Measurements from ENCODE around the gene FAM53B.

FAM53B gene

DNA sequence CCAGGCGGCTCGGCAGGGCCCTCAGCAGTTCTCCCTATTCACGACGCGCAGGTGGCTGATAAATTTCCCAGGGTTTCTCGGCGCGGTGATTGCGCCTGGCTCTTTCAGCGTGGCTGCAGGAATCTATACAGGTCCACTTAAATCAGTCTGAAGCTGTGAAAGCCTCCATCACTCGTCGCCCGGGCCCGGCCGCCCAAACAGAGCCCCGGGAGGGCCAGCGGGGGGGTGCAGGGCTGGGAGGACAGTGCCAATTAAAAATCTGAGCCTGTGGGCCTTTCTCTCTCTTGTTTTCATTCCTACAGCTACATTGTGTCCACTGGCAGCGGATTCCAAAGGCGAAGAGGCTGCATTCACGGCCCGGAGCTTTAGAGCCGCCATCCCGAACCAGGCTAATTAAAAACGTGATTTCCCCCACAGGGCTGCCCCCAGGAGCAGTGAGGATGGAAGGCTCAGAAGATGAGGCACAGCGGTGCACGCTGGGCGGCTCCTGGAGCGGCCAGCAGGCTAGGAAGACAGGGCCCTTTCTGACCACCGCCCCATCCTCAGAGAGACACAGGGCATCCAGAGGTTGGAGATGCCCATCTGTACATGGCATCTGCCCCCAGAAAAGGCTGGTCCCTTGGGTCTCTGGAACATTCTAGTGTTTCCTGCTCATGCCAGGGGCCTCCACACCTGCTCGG, 100.7 kb downstream of the FAM53B start:
- H3K4me3 ChIP-seq (ENCODE audit: insufficient read depth, low read depth, low read length, poor library complexity, severe bottlenecking), result no peak overlapping the region
- H3K36me3 ChIP-seq (ENCODE audit: control insufficient read depth, insufficient read depth, low read length), result peaks cover 6% of the 10 kb centered on the region
- no peaks in the 10 kb centered on the region for H3K9me3 ChIP-seq (ENCODE audit: control insufficient read depth, low read length)
- H3K27ac ChIP-seq (ENCODE audit: insufficient read depth, low read length, poor library complexity, severe bottlenecking), result peak overlapping the region; percentile 72
- DNase-seq, result no peak
- H3K27me3 ChIP-seq (replicated peaks; ENCODE audit: control insufficient read depth, insufficient read depth, low read length, poor library complexity, severe bottlenecking), result no peaks in the 10 kb centered on the region
- peaks cover 83% of the 10 kb centered on the region for H3K4me1 ChIP-seq (ENCODE audit: control insufficient read depth, insufficient read depth, low read length, poor library complexity, severe bottlenecking)

GRCh38 chr10:124642088-124642710, 102.0 kb downstream of the FAM53B start:
- no peak for DNase-seq
- H3K9me3 ChIP-seq (ENCODE audit: control insufficient read depth, low read length), result no peaks in the 10 kb centered on the region
- no peaks in the 10 kb centered on the region for H3K27me3 ChIP-seq (replicated peaks; ENCODE audit: control insufficient read depth, insufficient read depth, low read length, poor library complexity, severe bottlenecking)
- H3K36me3 ChIP-seq (ENCODE audit: control insufficient read depth, insufficient read depth, low read length), result peaks cover 6% of the 10 kb centered on the region
- peaks cover 77% of the 10 kb centered on the region for H3K4me1 ChIP-seq (ENCODE audit: control insufficient read depth, insufficient read depth, low read length, poor library complexity, severe bottlenecking)
- H3K4me3 ChIP-seq (ENCODE audit: insufficient read depth, low read depth, low read length, poor library complexity, severe bottlenecking), result no peak overlapping the region
- H3K27ac ChIP-seq (ENCODE audit: insufficient read depth, low read length, poor library complexity, severe bottlenecking), result peak overlapping the region; percentile 72

DNA sequence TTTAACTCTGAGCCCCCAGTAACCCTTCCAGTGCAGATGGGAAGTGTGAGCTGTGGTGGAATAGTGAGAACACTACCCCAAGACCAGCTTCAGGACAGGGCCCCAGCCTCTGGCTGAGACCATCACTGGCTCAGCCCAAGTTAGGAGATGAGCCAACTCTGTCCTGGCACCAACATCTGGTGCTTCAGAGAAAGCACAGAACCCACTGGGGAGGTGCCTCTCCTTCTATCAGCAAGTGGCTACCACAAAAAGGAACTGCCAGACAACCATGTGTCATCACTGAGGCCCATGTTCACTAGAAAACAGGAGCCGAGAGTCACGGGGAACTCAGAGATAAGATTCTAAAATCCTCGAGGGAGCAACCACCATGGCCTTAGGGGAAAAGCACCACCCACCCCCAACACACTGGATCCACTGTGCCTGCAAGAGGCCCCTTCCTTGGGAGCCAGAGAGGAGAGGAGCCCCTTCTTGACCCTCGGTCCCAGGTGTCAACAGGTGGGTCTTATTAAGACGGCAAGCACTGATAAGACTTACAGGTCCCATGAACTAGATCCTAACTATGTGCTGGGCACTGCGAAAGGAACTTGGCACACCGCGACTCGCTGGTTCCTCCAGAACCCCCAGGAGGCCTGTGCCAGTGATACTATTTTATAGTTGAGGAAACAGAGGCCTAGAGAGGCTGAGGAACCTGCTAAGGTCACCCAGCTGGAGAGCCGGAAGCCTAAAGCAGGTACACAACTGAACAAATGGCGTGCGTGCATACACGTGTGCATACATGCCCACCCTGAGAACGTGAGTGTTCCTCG, 102.7 kb downstream of the FAM53B start:
- Histone ChIP-seq H3K4me1 (ENCODE audit: control insufficient read depth, insufficient read depth, low read length, poor library complexity, severe bottlenecking) (peaks cover 77% of the 10 kb centered on the region), H3K27ac (ENCODE audit: insufficient read depth, low read length, poor library complexity, severe bottlenecking) (peak overlapping the region; percentile 72), H3K4me3 (ENCODE audit: insufficient read depth, low read depth, low read length, poor library complexity, severe bottlenecking) (no peak overlapping the region), H3K36me3 (ENCODE audit: control insufficient read depth, insufficient read depth, low read length) (peaks cover 6% of the 10 kb centered on the region), H3K27me3 (replicated peaks; ENCODE audit: control insufficient read depth, insufficient read depth, low read length, poor library complexity, severe bottlenecking) (no peaks in the 10 kb centered on the region), H3K9me3 (ENCODE audit: control insufficient read depth, low read length) (no peaks in the 10 kb centered on the region)
- peak in 1 of 3 donors; percentile 40 for DNase-seq

GRCh38 chr10:124640538-124641231, 103.5 kb downstream of the FAM53B start:
- H3K9me3 ChIP-seq (ENCODE audit: control insufficient read depth, low read length), result no peaks in the 10 kb centered on the region
- DNase-seq, result no peak
- H3K4me1 ChIP-seq (ENCODE audit: control insufficient read depth, insufficient read depth, low read length, poor library complexity, severe bottlenecking), result peaks cover 77% of the 10 kb centered on the region
- H3K27me3 ChIP-seq (replicated peaks; ENCODE audit: control insufficient read depth, insufficient read depth, low read length, poor library complexity, severe bottlenecking), result no peaks in the 10 kb centered on the region
- peak overlapping the region; percentile 72 for H3K27ac ChIP-seq (ENCODE audit: insufficient read depth, low read length, poor library complexity, severe bottlenecking)
- H3K36me3 ChIP-seq (ENCODE audit: control insufficient read depth, insufficient read depth, low read length), result peaks cover 6% of the 10 kb centered on the region
- no peak overlapping the region for H3K4me3 ChIP-seq (ENCODE audit: insufficient read depth, low read depth, low read length, poor library complexity, severe bottlenecking)

GRCh38 chr10:124640056-124640455, 104.1 kb downstream of the FAM53B start:
- H3K27ac ChIP-seq (ENCODE audit: insufficient read depth, low read length, poor library complexity, severe bottlenecking), result peak overlapping the region; percentile 72

DNA sequence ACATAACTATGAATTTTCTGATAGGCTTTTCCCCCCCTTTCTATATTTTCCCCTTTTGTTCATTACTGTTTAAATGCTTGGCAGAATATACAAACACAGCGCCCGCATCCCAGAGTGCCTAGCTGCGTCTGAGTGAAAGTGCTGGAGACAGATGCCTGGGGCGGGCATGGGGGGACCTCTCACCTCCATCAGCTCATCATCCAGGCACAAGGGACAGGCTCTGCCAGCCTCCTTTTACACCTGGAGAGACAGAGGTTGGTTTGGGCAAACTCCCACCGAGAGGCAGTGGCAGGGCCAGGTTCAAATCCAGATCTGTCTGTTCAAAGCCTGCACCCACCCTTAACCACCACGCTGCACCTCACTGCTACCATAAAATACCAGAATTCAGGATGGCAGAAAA, 104.5 kb downstream of the FAM53B start:
- Histone ChIP-seq H3K4me3 (ENCODE audit: insufficient read depth, low read depth, low read length, poor library complexity, severe bottlenecking) (no peak overlapping the region), H3K4me1 (ENCODE audit: control insufficient read depth, insufficient read depth, low read length, poor library complexity, severe bottlenecking) (peaks cover 70% of the 10 kb centered on the region), H3K36me3 (ENCODE audit: control insufficient read depth, insufficient read depth, low read length) (peaks cover 6% of the 10 kb centered on the region), H3K27ac (ENCODE audit: insufficient read depth, low read length, poor library complexity, severe bottlenecking) (peak overlapping the region; percentile 72), H3K27me3 (replicated peaks; ENCODE audit: control insufficient read depth, insufficient read depth, low read length, poor library complexity, severe bottlenecking) (no peaks in the 10 kb centered on the region), H3K9me3 (ENCODE audit: control insufficient read depth, low read length) (no peaks in the 10 kb centered on the region)
- no peak for DNase-seq

More at GRCh38 chr10:124640056-124640455, 104.1 kb downstream of the FAM53B start:
- H3K36me3 ChIP-seq (ENCODE audit: control insufficient read depth, insufficient read depth, low read length), result peaks cover 6% of the 10 kb centered on the region
- no peaks in the 10 kb centered on the region for H3K9me3 ChIP-seq (ENCODE audit: control insufficient read depth, low read length)
- H3K4me1 ChIP-seq (ENCODE audit: control insufficient read depth, insufficient read depth, low read length, poor library complexity, severe bottlenecking), result peaks cover 75% of the 10 kb centered on the region
- H3K4me3 ChIP-seq (ENCODE audit: insufficient read depth, low read depth, low read length, poor library complexity, severe bottlenecking), result no peak overlapping the region
- H3K27me3 ChIP-seq (replicated peaks; ENCODE audit: control insufficient read depth, insufficient read depth, low read length, poor library complexity, severe bottlenecking), result no peaks in the 10 kb centered on the region
- no peak for DNase-seq

GRCh38 chr10:124639206-124639605, 105.0 kb downstream of the FAM53B start:
- no peaks in the 10 kb centered on the region for H3K27me3 ChIP-seq (replicated peaks; ENCODE audit: control insufficient read depth, insufficient read depth, low read length, poor library complexity, severe bottlenecking)
- H3K4me1 ChIP-seq (ENCODE audit: control insufficient read depth, insufficient read depth, low read length, poor library complexity, severe bottlenecking), result peaks cover 66% of the 10 kb centered on the region
- no peak for DNase-seq
- H3K9me3 ChIP-seq (ENCODE audit: control insufficient read depth, low read length), result no peaks in the 10 kb centered on the region
- no peak overlapping the region for H3K4me3 ChIP-seq (ENCODE audit: insufficient read depth, low read depth, low read length, poor library complexity, severe bottlenecking)
- peaks cover 6% of the 10 kb centered on the region for H3K36me3 ChIP-seq (ENCODE audit: control insufficient read depth, insufficient read depth, low read length)
- H3K27ac ChIP-seq (ENCODE audit: insufficient read depth, low read length, poor library complexity, severe bottlenecking), result peak overlapping the region; percentile 72

- no peaks in the 10 kb centered on the region for H3K27me3 ChIP-seq (replicated peaks; ENCODE audit: control insufficient read depth, insufficient read depth, low read length, poor library complexity, severe bottlenecking)
- peaks cover 66% of the 10 kb centered on the region for H3K4me1 ChIP-seq (ENCODE audit: control insufficient read depth, insufficient read depth, low read length, poor library complexity, severe bottlenecking)
- H3K4me3 ChIP-seq (ENCODE audit: insufficient read depth, low read depth, low read length, poor library complexity, severe bottlenecking), result no peak overlapping the region
- no peak for DNase-seq
- peaks cover 6% of the 10 kb centered on the region for H3K36me3 ChIP-seq (ENCODE audit: control insufficient read depth, insufficient read depth, low read length)
- peak overlapping the region; percentile 56 for H3K27ac ChIP-seq (ENCODE audit: insufficient read depth, low read length, poor library complexity, severe bottlenecking)
- H3K9me3 ChIP-seq (ENCODE audit: control insufficient read depth, low read length), result no peaks in the 10 kb centered on the region
Measured at GRCh38 chr10:124637746-124638145, 106.4 kb downstream of the FAM53B start.

DNA sequence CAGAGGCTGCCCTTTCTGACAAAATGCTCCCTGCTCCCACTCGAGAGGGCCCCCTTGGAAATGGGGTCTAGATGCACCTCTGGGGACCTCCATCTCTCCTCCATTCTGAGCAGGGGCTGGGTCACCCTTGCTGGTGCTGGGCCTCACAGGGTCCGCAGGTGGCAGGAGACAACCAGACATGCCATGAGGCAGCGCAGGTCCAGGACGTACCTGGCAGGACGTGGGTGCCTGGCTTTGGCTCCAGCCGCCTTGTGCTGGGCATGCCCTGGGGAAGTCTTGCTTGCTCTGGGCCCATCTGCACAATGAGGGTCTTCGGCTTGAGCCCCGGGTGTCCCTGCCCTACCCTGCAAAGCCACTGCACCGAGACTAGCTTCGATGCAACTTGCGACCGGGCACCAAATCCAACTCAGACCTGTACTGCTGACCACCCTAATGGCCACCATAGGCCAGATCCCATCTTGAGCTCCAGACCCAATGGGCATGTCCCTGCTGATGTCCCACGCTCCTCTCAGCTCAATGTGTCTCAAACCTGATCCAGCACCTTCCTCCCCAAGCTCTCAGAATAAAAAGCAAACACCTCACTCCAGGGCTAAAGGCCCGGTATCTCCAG, 107.0 kb downstream of the FAM53B start:
- H3K4me3 ChIP-seq (ENCODE audit: insufficient read depth, low read depth, low read length, poor library complexity, severe bottlenecking), result peak overlapping the region; percentile 4
- H3K4me1 ChIP-seq (ENCODE audit: control insufficient read depth, insufficient read depth, low read length, poor library complexity, severe bottlenecking), result peaks cover 70% of the 10 kb centered on the region
- H3K9me3 ChIP-seq (ENCODE audit: control insufficient read depth, low read length), result no peaks in the 10 kb centered on the region
- H3K36me3 ChIP-seq (ENCODE audit: control insufficient read depth, insufficient read depth, low read length), result peaks cover 9% of the 10 kb centered on the region
- H3K27me3 ChIP-seq (replicated peaks; ENCODE audit: control insufficient read depth, insufficient read depth, low read length, poor library complexity, severe bottlenecking), result no peaks in the 10 kb centered on the region
- DNase-seq, result no peak
- H3K27ac ChIP-seq (ENCODE audit: insufficient read depth, low read length, poor library complexity, severe bottlenecking), result peak overlapping the region; percentile 56
